ENCODE results near the gene ASAH2.
"Not testable (repeated sequence)": the region's sequence is repeated elsewhere in the genome, so short reads cannot be mapped to it uniquely, and the experiment has no call there.

- not testable (repeated sequence) for TF ChIP-seq CTCF (IDR thresholded peaks at IDR 0.05; ENCODE audit: insufficient read depth, low read length); REST (IDR thresholded peaks at IDR 0.05; ENCODE audit: insufficient replicate concordance, low read depth); POLR2AphosphoS5 (IDR thresholded peaks at IDR 0.05; ENCODE audit: low read depth); GABPA (IDR thresholded peaks at IDR 0.05; ENCODE audit: low read depth)
These were observed 16.6 kb upstream of the ASAH2 start for GRCh38 chr10:50267877-50268276.

Measured in HL-60 (cell line).